Measurements from ENCODE around the gene FOXK2. TPM values are rescaled to one million over a fixed set of nuclear protein-coding genes. Genes with fewer than 3 reads are reported as not detected.

Gene FOXK2
- total RNA-seq, 1 experiment from 2014 or later, result 57.7 TPM

DNA sequence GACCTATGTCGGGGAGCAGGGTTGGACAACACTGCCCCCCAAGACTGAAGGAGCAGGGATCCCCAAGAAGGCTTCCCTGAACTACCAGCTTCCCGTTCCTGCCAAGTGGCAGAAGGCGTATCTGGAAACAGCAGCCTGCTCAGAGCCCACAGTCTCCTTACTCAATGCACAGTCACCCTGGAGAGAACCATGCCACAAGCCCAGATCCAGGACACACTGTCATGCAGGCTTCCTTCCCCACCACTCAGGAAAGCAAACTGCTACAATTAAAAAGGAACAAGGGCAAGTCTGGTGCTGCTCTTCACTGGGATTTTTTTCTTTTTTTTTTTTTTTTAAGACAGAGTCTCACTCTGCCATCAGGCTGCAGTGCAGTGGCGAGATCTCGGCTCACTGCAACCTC is 120.5 kb downstream of the FOXK2 start (continued):
- TF ChIP-seq, protein P1, sequence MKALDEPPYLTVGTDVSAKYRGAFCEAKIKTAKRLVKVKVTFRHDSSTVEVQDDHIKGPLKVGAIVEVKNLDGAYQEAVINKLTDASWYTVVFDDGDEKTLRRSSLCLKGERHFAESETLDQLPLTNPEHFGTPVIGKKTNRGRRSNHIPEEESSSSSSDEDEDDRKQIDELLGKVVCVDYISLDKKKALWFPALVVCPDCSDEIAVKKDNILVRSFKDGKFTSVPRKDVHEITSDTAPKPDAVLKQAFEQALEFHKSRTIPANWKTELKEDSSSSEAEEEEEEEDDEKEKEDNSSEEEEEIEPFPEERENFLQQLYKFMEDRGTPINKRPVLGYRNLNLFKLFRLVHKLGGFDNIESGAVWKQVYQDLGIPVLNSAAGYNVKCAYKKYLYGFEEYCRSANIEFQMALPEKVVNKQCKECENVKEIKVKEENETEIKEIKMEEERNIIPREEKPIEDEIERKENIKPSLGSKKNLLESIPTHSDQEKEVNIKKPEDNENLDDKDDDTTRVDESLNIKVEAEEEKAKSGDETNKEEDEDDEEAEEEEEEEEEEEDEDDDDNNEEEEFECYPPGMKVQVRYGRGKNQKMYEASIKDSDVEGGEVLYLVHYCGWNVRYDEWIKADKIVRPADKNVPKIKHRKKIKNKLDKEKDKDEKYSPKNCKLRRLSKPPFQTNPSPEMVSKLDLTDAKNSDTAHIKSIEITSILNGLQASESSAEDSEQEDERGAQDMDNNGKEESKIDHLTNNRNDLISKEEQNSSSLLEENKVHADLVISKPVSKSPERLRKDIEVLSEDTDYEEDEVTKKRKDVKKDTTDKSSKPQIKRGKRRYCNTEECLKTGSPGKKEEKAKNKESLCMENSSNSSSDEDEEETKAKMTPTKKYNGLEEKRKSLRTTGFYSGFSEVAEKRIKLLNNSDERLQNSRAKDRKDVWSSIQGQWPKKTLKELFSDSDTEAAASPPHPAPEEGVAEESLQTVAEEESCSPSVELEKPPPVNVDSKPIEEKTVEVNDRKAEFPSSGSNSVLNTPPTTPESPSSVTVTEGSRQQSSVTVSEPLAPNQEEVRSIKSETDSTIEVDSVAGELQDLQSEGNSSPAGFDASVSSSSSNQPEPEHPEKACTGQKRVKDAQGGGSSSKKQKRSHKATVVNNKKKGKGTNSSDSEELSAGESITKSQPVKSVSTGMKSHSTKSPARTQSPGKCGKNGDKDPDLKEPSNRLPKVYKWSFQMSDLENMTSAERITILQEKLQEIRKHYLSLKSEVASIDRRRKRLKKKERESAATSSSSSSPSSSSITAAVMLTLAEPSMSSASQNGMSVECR (CRISPR knock-in tag; IDR thresholded peaks at IDR 0.05; ENCODE audit: borderline replicate concordance), result no peak
- no peak for TF ChIP-seq TEAD4 (CRISPR knock-in tag; IDR thresholded peaks at IDR 0.05)
- no peak for TF ChIP-seq ESRRA (CRISPR knock-in tag; IDR thresholded peaks at IDR 0.05; ENCODE audit: borderline replicate concordance)
- no peak for TF ChIP-seq JUN (CRISPR knock-in tag; IDR thresholded peaks at IDR 0.05)
- TF ChIP-seq TCF7 (CRISPR knock-in tag; IDR thresholded peaks at IDR 0.05; ENCODE audit: low read depth), result no peak

DNA sequence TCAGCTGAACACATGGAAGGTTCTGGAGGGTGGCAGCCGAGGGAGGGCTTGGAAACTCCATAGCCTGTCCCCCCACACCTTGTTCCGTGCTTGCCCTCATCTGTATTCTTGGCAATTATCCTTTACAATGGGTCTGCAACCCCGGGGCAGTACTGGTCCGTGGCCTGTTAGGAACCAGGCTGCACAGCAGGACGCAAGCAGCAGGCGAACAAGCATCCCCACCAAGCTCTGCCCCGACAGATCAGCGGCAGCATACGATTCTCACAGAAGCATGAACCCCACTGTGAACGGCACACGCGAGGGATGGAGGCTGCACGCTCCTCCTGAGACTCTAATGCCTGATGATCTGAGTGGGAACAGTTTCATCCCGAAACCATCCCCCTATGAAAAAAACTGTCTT is 122.5 kb downstream of the FOXK2 start:
- Mint-ChIP-seq H3K4me3 (no peak overlapping the region), H3K36me3 (peaks cover 38% of the 10 kb centered on the region), H3K9me3 (no peaks in the 10 kb centered on the region), H3K27me3 (ENCODE audit: low read depth) (no peaks in the 10 kb centered on the region), H3K4me1 (peaks cover 17% of the 10 kb centered on the region), H3K27ac (no peak overlapping the region; the same call in 1 of the 2 replicates)
- ChIA-PET CTCF (no interaction called here), POLR2A (no interaction called here)
- TF ChIP-seq ATF1 (CRISPR knock-in tag; IDR thresholded peaks at IDR 0.05) (no peak), JAZF1 (CRISPR knock-in tag; IDR thresholded peaks at IDR 0.05) (no peak)
- DNase-seq (ENCODE audit: low spot score) (no peak), ATAC-seq (no peak)

DNA sequence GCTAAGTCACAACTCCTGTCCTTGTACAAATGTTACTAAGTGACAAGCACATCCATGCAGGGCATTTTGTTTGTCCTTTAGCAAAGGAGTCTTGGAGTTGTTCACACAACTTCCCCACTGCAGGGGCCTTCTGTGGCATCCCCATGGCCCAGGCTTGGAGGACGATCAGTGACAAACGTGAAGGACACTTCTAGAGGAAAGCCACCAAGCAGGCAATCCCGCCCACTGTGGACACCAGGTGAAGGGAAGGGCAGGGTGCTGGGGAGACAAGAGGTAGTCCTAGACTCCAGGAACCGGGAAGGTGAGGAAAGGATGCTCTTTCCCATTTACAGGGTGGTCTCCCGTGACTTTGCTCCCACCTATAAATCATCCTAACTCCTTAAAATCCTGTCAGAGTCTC is 124.6 kb downstream of the FOXK2 start:
- H3K4me1 Mint-ChIP-seq, result peaks cover 13% of the 10 kb centered on the region
- no peak for DNase-seq (ENCODE audit: low spot score)
- CTCF ChIA-PET, result no interaction called here
- H3K9me3 Mint-ChIP-seq, result no peaks in the 10 kb centered on the region
- ATAC-seq, result no peak
- no peak for TF ChIP-seq RELA (CRISPR knock-in tag; IDR thresholded peaks at IDR 0.05; ENCODE audit: borderline replicate concordance)
- TF ChIP-seq FOXK1 (CRISPR knock-in tag; IDR thresholded peaks at IDR 0.05), result no peak
- TF ChIP-seq, protein P2, sequence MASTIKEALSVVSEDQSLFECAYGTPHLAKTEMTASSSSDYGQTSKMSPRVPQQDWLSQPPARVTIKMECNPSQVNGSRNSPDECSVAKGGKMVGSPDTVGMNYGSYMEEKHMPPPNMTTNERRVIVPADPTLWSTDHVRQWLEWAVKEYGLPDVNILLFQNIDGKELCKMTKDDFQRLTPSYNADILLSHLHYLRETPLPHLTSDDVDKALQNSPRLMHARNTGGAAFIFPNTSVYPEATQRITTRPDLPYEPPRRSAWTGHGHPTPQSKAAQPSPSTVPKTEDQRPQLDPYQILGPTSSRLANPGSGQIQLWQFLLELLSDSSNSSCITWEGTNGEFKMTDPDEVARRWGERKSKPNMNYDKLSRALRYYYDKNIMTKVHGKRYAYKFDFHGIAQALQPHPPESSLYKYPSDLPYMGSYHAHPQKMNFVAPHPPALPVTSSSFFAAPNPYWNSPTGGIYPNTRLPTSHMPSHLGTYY (CRISPR knock-in tag; IDR thresholded peaks at IDR 0.05), result no peak
- TF ChIP-seq SOX15 (CRISPR knock-in tag; IDR thresholded peaks at IDR 0.05), result no peak
- TF ChIP-seq ZNF317 (CRISPR knock-in tag; IDR thresholded peaks at IDR 0.05; ENCODE audit: borderline replicate concordance, low read depth), result no peak
- H3K27ac Mint-ChIP-seq, result no peak overlapping the region
- POLR2A ChIA-PET, result no interaction called here
- H3K36me3 Mint-ChIP-seq, result peaks cover 31% of the 10 kb centered on the region
- no peak overlapping the region for H3K4me3 Mint-ChIP-seq
- no peaks in the 10 kb centered on the region for H3K27me3 Mint-ChIP-seq (ENCODE audit: low read depth)

DNA sequence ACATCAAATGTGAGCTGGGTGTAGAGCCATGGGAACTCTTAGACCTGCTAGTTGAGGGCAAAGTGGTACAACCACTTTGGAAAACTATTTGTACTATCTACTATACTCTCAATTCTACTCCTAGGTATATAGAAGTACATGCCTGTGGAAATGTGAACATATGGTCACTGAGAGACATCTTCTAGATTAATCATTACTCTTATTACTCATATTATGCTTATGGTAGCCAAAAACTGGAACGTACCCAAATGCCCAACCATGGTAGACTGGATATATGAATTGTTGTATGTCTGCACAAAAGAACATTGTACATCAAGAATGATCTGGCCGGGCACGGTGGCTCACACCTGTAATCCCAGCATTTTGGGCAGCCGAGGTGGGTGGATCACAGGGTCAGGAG is 126.0 kb downstream of the FOXK2 start:
- DNase-seq (ENCODE audit: low spot score), result no peak
- Mint-ChIP-seq H3K27ac (no peak overlapping the region; the same call in 1 of the 2 replicates), H3K9me3 (no peaks in the 10 kb centered on the region), H3K27me3 (ENCODE audit: low read depth) (peaks cover 8% of the 10 kb centered on the region), H3K4me3 (peak overlapping the region; percentile 83), H3K36me3 (peaks cover 26% of the 10 kb centered on the region), H3K4me1 (peaks cover 17% of the 10 kb centered on the region)
- ChIA-PET CTCF (no interaction called here), POLR2A (no interaction called here)
- no peak for ATAC-seq
- TF ChIP-seq JAZF1 (CRISPR knock-in tag; IDR thresholded peaks at IDR 0.05) (no peak), ETV6 (CRISPR knock-in tag; IDR thresholded peaks at IDR 0.05) (no peak), GTF2I (CRISPR knock-in tag; conservative IDR thresholded peaks at IDR 0.05) (no peak)
- TF ChIP-seq, protein P3, sequence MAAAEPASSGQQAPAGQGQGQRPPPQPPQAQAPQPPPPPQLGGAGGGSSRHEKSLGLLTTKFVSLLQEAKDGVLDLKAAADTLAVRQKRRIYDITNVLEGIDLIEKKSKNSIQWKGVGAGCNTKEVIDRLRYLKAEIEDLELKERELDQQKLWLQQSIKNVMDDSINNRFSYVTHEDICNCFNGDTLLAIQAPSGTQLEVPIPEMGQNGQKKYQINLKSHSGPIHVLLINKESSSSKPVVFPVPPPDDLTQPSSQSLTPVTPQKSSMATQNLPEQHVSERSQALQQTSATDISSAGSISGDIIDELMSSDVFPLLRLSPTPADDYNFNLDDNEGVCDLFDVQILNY (CRISPR knock-in tag; IDR thresholded peaks at IDR 0.05), result no peak
- TF ChIP-seq, protein P4, sequence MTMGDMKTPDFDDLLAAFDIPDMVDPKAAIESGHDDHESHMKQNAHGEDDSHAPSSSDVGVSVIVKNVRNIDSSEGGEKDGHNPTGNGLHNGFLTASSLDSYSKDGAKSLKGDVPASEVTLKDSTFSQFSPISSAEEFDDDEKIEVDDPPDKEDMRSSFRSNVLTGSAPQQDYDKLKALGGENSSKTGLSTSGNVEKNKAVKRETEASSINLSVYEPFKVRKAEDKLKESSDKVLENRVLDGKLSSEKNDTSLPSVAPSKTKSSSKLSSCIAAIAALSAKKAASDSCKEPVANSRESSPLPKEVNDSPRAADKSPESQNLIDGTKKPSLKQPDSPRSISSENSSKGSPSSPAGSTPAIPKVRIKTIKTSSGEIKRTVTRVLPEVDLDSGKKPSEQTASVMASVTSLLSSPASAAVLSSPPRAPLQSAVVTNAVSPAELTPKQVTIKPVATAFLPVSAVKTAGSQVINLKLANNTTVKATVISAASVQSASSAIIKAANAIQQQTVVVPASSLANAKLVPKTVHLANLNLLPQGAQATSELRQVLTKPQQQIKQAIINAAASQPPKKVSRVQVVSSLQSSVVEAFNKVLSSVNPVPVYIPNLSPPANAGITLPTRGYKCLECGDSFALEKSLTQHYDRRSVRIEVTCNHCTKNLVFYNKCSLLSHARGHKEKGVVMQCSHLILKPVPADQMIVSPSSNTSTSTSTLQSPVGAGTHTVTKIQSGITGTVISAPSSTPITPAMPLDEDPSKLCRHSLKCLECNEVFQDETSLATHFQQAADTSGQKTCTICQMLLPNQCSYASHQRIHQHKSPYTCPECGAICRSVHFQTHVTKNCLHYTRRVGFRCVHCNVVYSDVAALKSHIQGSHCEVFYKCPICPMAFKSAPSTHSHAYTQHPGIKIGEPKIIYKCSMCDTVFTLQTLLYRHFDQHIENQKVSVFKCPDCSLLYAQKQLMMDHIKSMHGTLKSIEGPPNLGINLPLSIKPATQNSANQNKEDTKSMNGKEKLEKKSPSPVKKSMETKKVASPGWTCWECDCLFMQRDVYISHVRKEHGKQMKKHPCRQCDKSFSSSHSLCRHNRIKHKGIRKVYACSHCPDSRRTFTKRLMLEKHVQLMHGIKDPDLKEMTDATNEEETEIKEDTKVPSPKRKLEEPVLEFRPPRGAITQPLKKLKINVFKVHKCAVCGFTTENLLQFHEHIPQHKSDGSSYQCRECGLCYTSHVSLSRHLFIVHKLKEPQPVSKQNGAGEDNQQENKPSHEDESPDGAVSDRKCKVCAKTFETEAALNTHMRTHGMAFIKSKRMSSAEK (CRISPR knock-in tag; IDR thresholded peaks at IDR 0.05; ENCODE audit: borderline replicate concordance), result no peak
- TF ChIP-seq, protein P5, sequence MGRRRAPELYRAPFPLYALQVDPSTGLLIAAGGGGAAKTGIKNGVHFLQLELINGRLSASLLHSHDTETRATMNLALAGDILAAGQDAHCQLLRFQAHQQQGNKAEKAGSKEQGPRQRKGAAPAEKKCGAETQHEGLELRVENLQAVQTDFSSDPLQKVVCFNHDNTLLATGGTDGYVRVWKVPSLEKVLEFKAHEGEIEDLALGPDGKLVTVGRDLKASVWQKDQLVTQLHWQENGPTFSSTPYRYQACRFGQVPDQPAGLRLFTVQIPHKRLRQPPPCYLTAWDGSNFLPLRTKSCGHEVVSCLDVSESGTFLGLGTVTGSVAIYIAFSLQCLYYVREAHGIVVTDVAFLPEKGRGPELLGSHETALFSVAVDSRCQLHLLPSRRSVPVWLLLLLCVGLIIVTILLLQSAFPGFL (CRISPR knock-in tag; IDR thresholded peaks at IDR 0.05; ENCODE audit: borderline replicate concordance), result no peak

Data from WTC11 (cell line).